ENCODE results near the gene FHIT. TPM values are rescaled to one million over a fixed set of nuclear protein-coding genes. Genes with fewer than 3 reads are reported as not detected.

Gene FHIT
- total RNA-seq, 4 donors from 2014 or later = 5.0 to 15.3 (median 8.3) TPM

GRCh38 chr3:59818919-59819300 is 1432.3 kb downstream of the FHIT start:
- intact Hi-C loops (cut with DNase I; ENCODE audit: low total_unique reads) = no loop called here
- no peak for TF ChIP-seq POLR2A (IDR thresholded peaks at IDR 0.05)
- TF ChIP-seq, protein P1, sequence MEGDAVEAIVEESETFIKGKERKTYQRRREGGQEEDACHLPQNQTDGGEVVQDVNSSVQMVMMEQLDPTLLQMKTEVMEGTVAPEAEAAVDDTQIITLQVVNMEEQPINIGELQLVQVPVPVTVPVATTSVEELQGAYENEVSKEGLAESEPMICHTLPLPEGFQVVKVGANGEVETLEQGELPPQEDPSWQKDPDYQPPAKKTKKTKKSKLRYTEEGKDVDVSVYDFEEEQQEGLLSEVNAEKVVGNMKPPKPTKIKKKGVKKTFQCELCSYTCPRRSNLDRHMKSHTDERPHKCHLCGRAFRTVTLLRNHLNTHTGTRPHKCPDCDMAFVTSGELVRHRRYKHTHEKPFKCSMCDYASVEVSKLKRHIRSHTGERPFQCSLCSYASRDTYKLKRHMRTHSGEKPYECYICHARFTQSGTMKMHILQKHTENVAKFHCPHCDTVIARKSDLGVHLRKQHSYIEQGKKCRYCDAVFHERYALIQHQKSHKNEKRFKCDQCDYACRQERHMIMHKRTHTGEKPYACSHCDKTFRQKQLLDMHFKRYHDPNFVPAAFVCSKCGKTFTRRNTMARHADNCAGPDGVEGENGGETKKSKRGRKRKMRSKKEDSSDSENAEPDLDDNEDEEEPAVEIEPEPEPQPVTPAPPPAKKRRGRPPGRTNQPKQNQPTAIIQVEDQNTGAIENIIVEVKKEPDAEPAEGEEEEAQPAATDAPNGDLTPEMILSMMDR (IDR thresholded peaks at IDR 0.05) = no peak
- 75 to 76% methylated on average over 4 of the region's 4 CpGs for WGBS, 2 donors

GRCh38 chr3:59818033-59818918 is 1433.0 kb downstream of the FHIT start:
- intact Hi-C loops (cut with DNase I; ENCODE audit: low total_unique reads) = no loop called here
- WGBS, 2 donors = 41 to 47% methylated on average over 16 of the region's 16 CpGs
- H3K4me3 ChIP-seq (ENCODE audit: low read depth, poor library complexity, severe bottlenecking) = no peak overlapping the region
- DNase-seq (ENCODE audit: low spot score in 2 of 2) = peak; percentile 76 to 94
- TF ChIP-seq, protein P1 (IDR thresholded peaks at IDR 0.05) = no peak
- no peak for TF ChIP-seq POLR2A (IDR thresholded peaks at IDR 0.05)

More at GRCh38 chr3:59818919-59819300, 1432.3 kb downstream of the FHIT start:
- H3K4me3 ChIP-seq (ENCODE audit: low read depth, poor library complexity, severe bottlenecking) = no peak overlapping the region
- DNase-seq (ENCODE audit: low spot score in 2 of 2) = no peak

GRCh38 chr3:59817511-59817910 is 1433.7 kb downstream of the FHIT start:
- WGBS, 2 donors = 52 to 61% methylated on average over 4 of the region's 4 CpGs
- TF ChIP-seq, protein P1 (IDR thresholded peaks at IDR 0.05) = no peak
- TF ChIP-seq POLR2A (IDR thresholded peaks at IDR 0.05) = no peak
- intact Hi-C loops (cut with DNase I; ENCODE audit: low total_unique reads) = no loop called here
- no peak for DNase-seq (ENCODE audit: low spot score in 2 of 2)
- H3K4me3 ChIP-seq (ENCODE audit: low read depth, poor library complexity, severe bottlenecking) = no peak overlapping the region

- intact Hi-C loops (cut with DNase I; ENCODE audit: low total_unique reads) = no loop called here
- no peak for DNase-seq (ENCODE audit: low spot score in 2 of 2)
- 88 to 98% methylated on average over 1 of the region's 1 CpG for WGBS, 2 donors
- no peak for TF ChIP-seq POLR2A (IDR thresholded peaks at IDR 0.05)
- TF ChIP-seq, protein P1 (IDR thresholded peaks at IDR 0.05) = no peak
- no peak overlapping the region for H3K4me3 ChIP-seq (ENCODE audit: low read depth, poor library complexity, severe bottlenecking)
These were observed 1434.9 kb downstream of the FHIT start for GRCh38 chr3:59816312-59816711.

GRCh38 chr3:59813148-59813538 is 1438.1 kb downstream of the FHIT start:
- no peak for DNase-seq (ENCODE audit: low spot score in 2 of 2)
- WGBS, 2 donors = 69 to 81% methylated on average over 7 of the region's 7 CpGs
- intact Hi-C loops (cut with DNase I; ENCODE audit: low total_unique reads) = no loop called here
- H3K4me3 ChIP-seq (ENCODE audit: low read depth, poor library complexity, severe bottlenecking) = no peak overlapping the region
- TF ChIP-seq, protein P1 (IDR thresholded peaks at IDR 0.05) = no peak
- TF ChIP-seq POLR2A (IDR thresholded peaks at IDR 0.05) = no peak
